HCT116 (cell line): ENCODE results near the gene NXPH1.

ENCODE experiments used
- EZH2 ChIP-seq: fragments of 200-600 bp; sonication (generic); IDR thresholded peaks from 2 replicates; pipeline ENCODE4 v1.6.1; 2017; ENCODE audit warnings: antibody characterized with exemption, mixed run types
- JUND ChIP-seq: IDR thresholded peaks from 2 replicates; pipeline ENCODE4 v1.6.1; 2012
- MAX ChIP-seq: IDR thresholded peaks from 2 replicates; pipeline ENCODE4 v1.6.1; 2012
- POLR2A ChIP-seq: IDR thresholded peaks from 2 replicates; pipeline ENCODE4 v1.7.0; 2011; ENCODE audit warnings: borderline replicate concordance; ENCODE audit not compliant: insufficient read depth, insufficient read length; ENCODE audit errors: extremely low read depth
- RAD21 ChIP-seq: IDR thresholded peaks from 2 replicates; pipeline ENCODE4 v1.6.1; 2012; ENCODE audit warnings: low read depth, mild to moderate bottlenecking
- TCF7L2 ChIP-seq: IDR thresholded peaks from 2 replicates; pipeline ENCODE4 v1.7.0; 2011; ENCODE audit warnings: borderline replicate concordance, inconsistent platforms; ENCODE audit not compliant: insufficient read depth, insufficient read length; ENCODE audit errors: extremely low read depth
- YY1 ChIP-seq: IDR thresholded peaks from 2 replicates; pipeline ENCODE4 v1.6.1; 2011; ENCODE audit warnings: low read length, low read depth, moderate library complexity, mild to moderate bottlenecking; ENCODE audit not compliant: insufficient replicate concordance; ENCODE audit errors: extremely low read depth
- TF ChIP-seq, protein P1 (sequence below), 3 experiments: fragments of 200-600 bp in 1 of 3; sonication (generic) in 1 of 3; IDR thresholded peaks in 2 of 3; conservative IDR thresholded peaks in 1 of 3; 2 replicates each; pipeline ENCODE4 v1.5.1; 2012 to 2017; ENCODE audit warnings: low read depth in 2 of 3, low read length in 2 of 3, antibody characterized with exemption in 1 of 3, borderline replicate concordance in 1 of 3, control low read depth in 1 of 3, mild to moderate bottlenecking in 1 of 3, mixed read lengths in 1 of 3, mixed run types in 1 of 3, moderate library complexity in 1 of 3; ENCODE audit not compliant: insufficient read depth in 1 of 3

- TF ChIP-seq JUND (no peak), YY1 (no peak), RAD21 (no peak), TCF7L2 (no peak), POLR2A (no peak), MAX (no peak), EZH2 (no peak)
- TF ChIP-seq, protein P1, sequence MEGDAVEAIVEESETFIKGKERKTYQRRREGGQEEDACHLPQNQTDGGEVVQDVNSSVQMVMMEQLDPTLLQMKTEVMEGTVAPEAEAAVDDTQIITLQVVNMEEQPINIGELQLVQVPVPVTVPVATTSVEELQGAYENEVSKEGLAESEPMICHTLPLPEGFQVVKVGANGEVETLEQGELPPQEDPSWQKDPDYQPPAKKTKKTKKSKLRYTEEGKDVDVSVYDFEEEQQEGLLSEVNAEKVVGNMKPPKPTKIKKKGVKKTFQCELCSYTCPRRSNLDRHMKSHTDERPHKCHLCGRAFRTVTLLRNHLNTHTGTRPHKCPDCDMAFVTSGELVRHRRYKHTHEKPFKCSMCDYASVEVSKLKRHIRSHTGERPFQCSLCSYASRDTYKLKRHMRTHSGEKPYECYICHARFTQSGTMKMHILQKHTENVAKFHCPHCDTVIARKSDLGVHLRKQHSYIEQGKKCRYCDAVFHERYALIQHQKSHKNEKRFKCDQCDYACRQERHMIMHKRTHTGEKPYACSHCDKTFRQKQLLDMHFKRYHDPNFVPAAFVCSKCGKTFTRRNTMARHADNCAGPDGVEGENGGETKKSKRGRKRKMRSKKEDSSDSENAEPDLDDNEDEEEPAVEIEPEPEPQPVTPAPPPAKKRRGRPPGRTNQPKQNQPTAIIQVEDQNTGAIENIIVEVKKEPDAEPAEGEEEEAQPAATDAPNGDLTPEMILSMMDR (IDR thresholded peaks at IDR 0.05 in 2 of 3, conservative IDR thresholded peaks at IDR 0.05 in 1 of 3; ENCODE audit: borderline replicate concordance in 1 of 3, insufficient read depth in 1 of 3, low read depth in 2 of 3, low read length in 2 of 3): no peak
Measured at GRCh38 chr7:8699875-8700624, 266.6 kb downstream of the NXPH1 start.
